PFSK-1 (cell line): ENCODE measurements around the gene CPSF7.

Source experiments
- FOXP2 ChIP-seq: optimal IDR thresholded peaks from 2 replicates; pipeline ENCODE3; 2011; ENCODE audit warnings: borderline replicate concordance, control low read depth, inconsistent platforms; ENCODE audit not compliant: insufficient read depth; ENCODE audit errors: extremely low read length, extremely low read depth
- POLR2AphosphoS5 ChIP-seq: IDR thresholded peaks from 2 replicates; pipeline ENCODE4 v1.6.1; 2012; ENCODE audit warnings: low read depth, mild to moderate bottlenecking, control low read depth, low read length, moderate library complexity
- REST ChIP-seq, 2 experiments: IDR thresholded peaks; 2 replicates each; pipeline versions ENCODE4 v1.6.1 to v1.8.0; 2011 to 2012; ENCODE audit warnings: low read depth in 2 of 2, low read length in 2 of 2, control low read depth in 1 of 2, inconsistent platforms in 1 of 2, mild to moderate bottlenecking in 1 of 2, moderate library complexity in 1 of 2; ENCODE audit not compliant: insufficient read depth in 1 of 2
- SIN3A ChIP-seq: IDR thresholded peaks from 2 replicates; pipeline ENCODE4 v1.6.1; 2012; ENCODE audit warnings: mild to moderate bottlenecking, low read length, moderate library complexity, borderline replicate concordance; ENCODE audit not compliant: insufficient read depth
- TAF1 ChIP-seq: IDR thresholded peaks from 2 replicates; pipeline ENCODE4 v1.6.1; 2012; ENCODE audit warnings: low read length, control low read depth, borderline replicate concordance; ENCODE audit not compliant: insufficient read depth

Gene CPSF7

GRCh38 chr11:61417670-61418069 is 12.1 kb downstream of the CPSF7 start:
- TF ChIP-seq SIN3A = no peak
- TF ChIP-seq REST (IDR thresholded peaks at IDR 0.05; ENCODE audit: insufficient read depth in 1 of 2, low read depth in 2 of 2, low read length in 2 of 2) = no peak
- TF ChIP-seq TAF1 = no peak
- no peak for TF ChIP-seq FOXP2
- TF ChIP-seq POLR2AphosphoS5 = no peak

- TF ChIP-seq FOXP2 (no peak), POLR2AphosphoS5 (no peak), SIN3A (no peak), REST (IDR thresholded peaks at IDR 0.05; ENCODE audit: insufficient read depth in 1 of 2, low read depth in 2 of 2, low read length in 2 of 2) (no peak), TAF1 (no peak)
These were observed 12.8 kb downstream of the CPSF7 start for GRCh38 chr11:61416941-61417340.

GRCh38 chr11:61415381-61415780 is 14.4 kb downstream of the CPSF7 start:
- TF ChIP-seq POLR2AphosphoS5 = no peak; the same call in 1 of the 2 replicates
- TF ChIP-seq FOXP2 = no peak
- TF ChIP-seq SIN3A = no peak
- no peak for TF ChIP-seq REST (IDR thresholded peaks at IDR 0.05; ENCODE audit: insufficient read depth in 1 of 2, low read depth in 2 of 2, low read length in 2 of 2)
- TF ChIP-seq TAF1 = no peak

GRCh38 chr11:61414547-61414946 is 15.2 kb downstream of the CPSF7 start:
- TF ChIP-seq TAF1 = no peak
- TF ChIP-seq POLR2AphosphoS5 = no peak
- TF ChIP-seq SIN3A = no peak
- TF ChIP-seq REST (IDR thresholded peaks at IDR 0.05; ENCODE audit: insufficient read depth in 1 of 2, low read depth in 2 of 2, low read length in 2 of 2) = no peak
- no peak for TF ChIP-seq FOXP2

GRCh38 chr11:61413496-61413895 is 16.3 kb downstream of the CPSF7 start:
- no peak for TF ChIP-seq POLR2AphosphoS5
- no peak for TF ChIP-seq TAF1
- TF ChIP-seq FOXP2 = no peak
- no peak for TF ChIP-seq SIN3A
- TF ChIP-seq REST (IDR thresholded peaks at IDR 0.05; ENCODE audit: insufficient read depth in 1 of 2, low read depth in 2 of 2, low read length in 2 of 2) = no peak
